Lower leg skin (tissue), 3 donors: ENCODE results near the gene CHN2.

Experiments used
- CTCF ChIP-seq, 3 donors: fragments of 450-650 bp; IDR thresholded peaks; one replicate each; pipeline ENCODE4 v1.5.1; 2016; ENCODE audit warnings: antibody characterized with exemption in 3 of 3, mild to moderate bottlenecking in 3 of 3, moderate library complexity in 2 of 3
- POLR2A ChIP-seq, 2 donors: fragments of 450-650 bp; IDR thresholded peaks; one replicate each; pipeline ENCODE4 v1.6.1; 2016 to 2017; ENCODE audit warnings: antibody characterized with exemption in 2 of 2, mild to moderate bottlenecking in 1 of 2, moderate library complexity in 1 of 2

DNA sequence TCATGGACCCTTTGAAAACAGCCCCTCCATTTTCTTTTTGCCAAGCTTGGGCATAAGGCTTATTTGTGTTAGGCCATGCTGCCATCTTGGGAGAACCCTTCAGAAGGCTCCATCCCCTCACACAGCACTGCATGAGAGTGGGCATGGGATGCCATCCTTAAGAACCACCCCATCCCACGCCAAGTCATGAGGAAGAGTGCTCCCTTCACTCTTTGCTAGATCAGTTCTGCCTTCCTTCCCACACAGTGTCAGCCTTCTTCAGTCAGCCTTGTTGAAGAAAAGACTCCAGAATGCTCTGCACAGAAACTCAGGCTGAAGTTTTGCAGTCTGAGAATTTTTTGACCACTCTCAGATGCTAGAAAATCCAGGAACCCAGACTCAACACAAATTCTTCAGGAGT is 15.5 kb upstream of the CHN2 start:
- TF ChIP-seq CTCF (IDR thresholded peaks at IDR 0.05) (no peak), POLR2A (IDR thresholded peaks at IDR 0.05) (no peak)
